Fibroblast of lung (primary cell): ENCODE data around the gene OR8A1.

ENCODE experiments used
- CTCF ChIP-seq, 2 donors: IDR thresholded peaks in 1 of 2; conservative IDR thresholded peaks in 1 of 2; 1 replicate in 1 of 2; 2 replicates in 1 of 2; pipeline ENCODE4 v1.5.1; 2011 to 2012; ENCODE audit warnings: low read length in 2 of 2, control low read depth in 1 of 2, inconsistent platforms in 1 of 2, low read depth in 1 of 2, mild to moderate bottlenecking in 1 of 2
- EZH2 ChIP-seq: IDR thresholded peaks from 2 replicates; pipeline ENCODE4 v1.5.1; 2012; ENCODE audit warnings: low read length, control low read depth, mild to moderate bottlenecking; ENCODE audit errors: missing control alignments

- TF ChIP-seq CTCF (conservative IDR thresholded peaks at IDR 0.05 in 1 of 2, IDR thresholded peaks at IDR 0.05 in 1 of 2; ENCODE audit: low read depth in 1 of 2, low read length in 2 of 2) (peak; percentile 66 to 69), EZH2 (no peak)
Observed at GRCh38 chr11:124586238-124586860, 16.6 kb downstream of the OR8A1 start.
